ENCODE results near the gene VWA8.

Gene VWA8

DNA sequence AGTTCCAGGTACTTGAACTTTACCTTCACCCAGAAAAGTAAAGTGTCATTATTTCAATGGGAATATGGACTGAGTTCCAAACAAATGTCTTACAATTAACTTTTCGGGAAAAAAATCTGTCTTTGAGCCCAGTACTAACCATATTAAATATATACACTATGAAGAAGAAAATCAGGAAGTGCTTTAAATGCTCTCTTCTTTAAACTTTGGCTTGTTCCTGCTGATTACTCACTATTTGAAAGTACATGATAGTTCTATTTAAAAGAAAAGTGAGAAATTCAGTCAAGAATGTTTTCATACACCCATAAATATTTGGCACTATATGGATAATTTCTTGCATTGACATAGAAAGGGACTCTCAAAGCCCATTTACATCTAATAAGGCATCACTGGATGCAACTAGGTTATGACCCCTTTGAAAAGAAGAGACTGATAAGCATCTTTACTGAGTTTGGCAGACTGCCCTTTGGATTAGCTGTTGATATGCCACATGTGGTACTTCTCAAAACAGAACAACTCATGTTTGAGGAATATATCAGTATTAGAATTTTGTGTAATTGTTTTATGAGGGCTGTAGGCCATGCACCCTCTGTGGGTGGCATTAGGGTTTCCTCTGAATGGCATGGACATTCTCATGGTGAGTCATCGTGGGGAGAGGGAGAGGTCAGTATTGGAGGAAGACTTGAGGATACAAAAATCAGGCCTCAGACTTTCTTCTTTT, 25.0 kb upstream of the VWA8 start:
- no peak overlapping the region for H2AFZ ChIP-seq (ENCODE audit: low read depth)
- H3K36me3 ChIP-seq (ENCODE audit: insufficient read depth) = no peaks in the 10 kb centered on the region
- H3K4me1 ChIP-seq (ENCODE audit: low read depth, poor library complexity, severe bottlenecking) = no peaks in the 10 kb centered on the region
- H3K9ac ChIP-seq = no peak overlapping the region
- no peaks in the 10 kb centered on the region for H3K27me3 ChIP-seq (ENCODE audit: insufficient read depth, low read depth)
- no peak overlapping the region for H3K4me2 ChIP-seq
- no peak overlapping the region for H3K27ac ChIP-seq
- H3K4me3 ChIP-seq (IDR thresholded peaks at IDR 0.05; ENCODE audit: insufficient read depth, low read depth, low read length) = no peak overlapping the region
- no peaks in the 10 kb centered on the region for H3K79me2 ChIP-seq (ENCODE audit: insufficient read depth, low read depth)
- TF ChIP-seq, protein P1, sequence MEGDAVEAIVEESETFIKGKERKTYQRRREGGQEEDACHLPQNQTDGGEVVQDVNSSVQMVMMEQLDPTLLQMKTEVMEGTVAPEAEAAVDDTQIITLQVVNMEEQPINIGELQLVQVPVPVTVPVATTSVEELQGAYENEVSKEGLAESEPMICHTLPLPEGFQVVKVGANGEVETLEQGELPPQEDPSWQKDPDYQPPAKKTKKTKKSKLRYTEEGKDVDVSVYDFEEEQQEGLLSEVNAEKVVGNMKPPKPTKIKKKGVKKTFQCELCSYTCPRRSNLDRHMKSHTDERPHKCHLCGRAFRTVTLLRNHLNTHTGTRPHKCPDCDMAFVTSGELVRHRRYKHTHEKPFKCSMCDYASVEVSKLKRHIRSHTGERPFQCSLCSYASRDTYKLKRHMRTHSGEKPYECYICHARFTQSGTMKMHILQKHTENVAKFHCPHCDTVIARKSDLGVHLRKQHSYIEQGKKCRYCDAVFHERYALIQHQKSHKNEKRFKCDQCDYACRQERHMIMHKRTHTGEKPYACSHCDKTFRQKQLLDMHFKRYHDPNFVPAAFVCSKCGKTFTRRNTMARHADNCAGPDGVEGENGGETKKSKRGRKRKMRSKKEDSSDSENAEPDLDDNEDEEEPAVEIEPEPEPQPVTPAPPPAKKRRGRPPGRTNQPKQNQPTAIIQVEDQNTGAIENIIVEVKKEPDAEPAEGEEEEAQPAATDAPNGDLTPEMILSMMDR (conservative IDR thresholded peaks at IDR 0.05; ENCODE audit: low read depth, low read length) = no peak
- H4K20me1 ChIP-seq (ENCODE audit: insufficient read depth) = no peaks in the 10 kb centered on the region

DNA sequence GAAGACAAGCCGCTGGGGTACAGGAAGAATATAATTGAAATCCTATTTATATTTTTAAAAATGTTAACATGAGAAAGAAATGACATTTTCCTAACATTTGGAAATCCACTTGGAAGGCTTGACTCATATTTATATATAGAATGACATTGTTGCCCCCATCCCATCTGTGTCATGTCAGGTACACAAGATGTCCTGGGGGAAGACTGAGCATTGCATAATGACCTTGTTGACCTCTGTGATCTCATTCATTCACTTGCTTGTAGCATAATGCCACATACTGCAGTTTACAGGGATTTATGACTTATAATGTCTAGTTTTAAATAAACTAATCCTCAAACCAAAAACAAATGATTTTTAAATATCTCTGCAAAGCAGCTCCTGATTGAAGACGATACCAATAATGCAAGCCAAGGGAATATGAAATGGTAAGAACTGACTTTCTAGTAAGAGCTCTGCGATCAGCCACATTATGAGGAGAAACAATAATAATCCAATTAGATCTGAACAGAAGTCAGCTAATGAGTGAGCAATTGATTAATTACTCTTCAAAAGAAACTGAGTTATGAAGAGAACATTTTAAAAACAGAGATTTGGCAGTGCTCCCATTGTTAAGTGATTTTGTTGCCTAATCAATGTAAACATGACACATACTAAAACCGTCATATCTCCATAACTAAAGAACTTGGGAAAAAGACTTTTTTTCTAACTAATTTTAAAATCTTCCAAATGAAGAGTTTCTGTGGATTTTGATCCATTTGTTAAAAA, 21.2 kb upstream of the VWA8 start:
- no peaks in the 10 kb centered on the region for H3K79me2 ChIP-seq (ENCODE audit: insufficient read depth, low read depth)
- H4K20me1 ChIP-seq (ENCODE audit: insufficient read depth) = no peaks in the 10 kb centered on the region
- H3K4me2 ChIP-seq = no peak overlapping the region
- no peaks in the 10 kb centered on the region for H3K27me3 ChIP-seq (ENCODE audit: insufficient read depth, low read depth)
- no peak overlapping the region for H3K4me3 ChIP-seq (IDR thresholded peaks at IDR 0.05; ENCODE audit: insufficient read depth, low read depth, low read length)
- TF ChIP-seq, protein P1 (conservative IDR thresholded peaks at IDR 0.05; ENCODE audit: low read depth, low read length) = no peak
- H3K4me1 ChIP-seq (ENCODE audit: low read depth, poor library complexity, severe bottlenecking) = peaks cover 14% of the 10 kb centered on the region
- no peak overlapping the region for H3K27ac ChIP-seq
- H3K36me3 ChIP-seq (ENCODE audit: insufficient read depth) = no peaks in the 10 kb centered on the region
- no peak overlapping the region for H2AFZ ChIP-seq (ENCODE audit: low read depth)
- H3K9ac ChIP-seq = no peak overlapping the region

DNA sequence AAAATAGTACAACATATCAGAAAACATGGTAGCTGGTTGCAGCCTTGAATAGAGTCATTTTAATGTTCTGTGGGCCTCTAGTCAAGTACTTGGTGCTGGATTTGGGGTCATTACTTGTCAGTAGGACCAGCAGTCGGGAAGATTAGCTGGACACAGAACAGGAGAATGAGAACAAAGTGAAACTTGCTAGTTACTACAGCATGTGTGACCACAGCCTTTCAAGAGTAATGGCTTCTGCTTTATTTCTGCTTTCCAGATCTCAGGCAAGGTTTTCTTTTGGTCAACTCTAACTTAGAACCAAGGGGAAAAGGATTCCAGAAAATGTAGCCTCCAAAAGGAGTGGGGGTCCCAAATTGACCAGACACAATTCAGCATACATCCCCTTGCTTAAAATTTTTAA, 17.1 kb upstream of the VWA8 start:
- peak overlapping the region; percentile 48; the same call in 1 of the 2 replicates for H2AFZ ChIP-seq (ENCODE audit: low read depth)
- no peaks in the 10 kb centered on the region for H3K79me2 ChIP-seq (ENCODE audit: insufficient read depth, low read depth)

DNA sequence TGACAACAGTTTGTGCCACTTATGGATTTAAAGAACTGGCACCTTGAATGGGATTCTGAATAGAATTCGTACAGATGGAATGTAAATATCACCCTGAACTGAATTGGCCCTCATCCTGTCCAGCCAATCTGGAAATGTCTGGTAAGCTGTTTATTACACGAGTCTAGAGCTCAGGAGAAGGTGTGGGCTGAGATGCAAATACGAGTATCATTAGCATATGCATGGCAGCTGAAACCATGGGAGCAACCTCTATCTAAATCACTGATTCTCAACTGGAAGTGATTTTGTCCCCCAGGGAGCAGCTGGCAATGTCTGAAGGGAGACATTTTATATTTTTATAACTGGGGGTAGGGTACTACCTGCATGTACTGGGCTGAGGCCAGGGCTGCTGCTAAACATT, 15.6 kb upstream of the VWA8 start:
- Histone ChIP-seq H2AFZ (ENCODE audit: low read depth) (no peak overlapping the region), H3K4me3 (IDR thresholded peaks at IDR 0.05; ENCODE audit: insufficient read depth, low read depth, low read length) (no peak overlapping the region), H3K27me3 (ENCODE audit: insufficient read depth, low read depth) (no peaks in the 10 kb centered on the region), H3K27ac (no peak overlapping the region), H3K79me2 (ENCODE audit: insufficient read depth, low read depth) (no peaks in the 10 kb centered on the region), H4K20me1 (ENCODE audit: insufficient read depth) (no peaks in the 10 kb centered on the region), H3K9ac (no peak overlapping the region), H3K4me1 (ENCODE audit: low read depth, poor library complexity, severe bottlenecking) (peaks cover 14% of the 10 kb centered on the region), H3K36me3 (ENCODE audit: insufficient read depth) (no peaks in the 10 kb centered on the region), H3K4me2 (no peak overlapping the region)
- TF ChIP-seq, protein P1 (conservative IDR thresholded peaks at IDR 0.05; ENCODE audit: low read depth, low read length) = no peak

More for the DNA sequence above, 17.1 kb upstream of the VWA8 start:
- Histone ChIP-seq H3K9ac (peak overlapping the region; percentile 10; the same call in 1 of the 2 replicates), H3K27ac (0 out of 2 replicates have a peak overlapping the region, but pooled peaks have one; percentile 21), H3K4me1 (ENCODE audit: low read depth, poor library complexity, severe bottlenecking) (peaks cover 14% of the 10 kb centered on the region), H3K4me3 (IDR thresholded peaks at IDR 0.05; ENCODE audit: insufficient read depth, low read depth, low read length) (no peak overlapping the region), H4K20me1 (ENCODE audit: insufficient read depth) (no peaks in the 10 kb centered on the region), H3K4me2 (peak overlapping the region; percentile 50), H3K27me3 (ENCODE audit: insufficient read depth, low read depth) (no peaks in the 10 kb centered on the region), H3K36me3 (ENCODE audit: insufficient read depth) (no peaks in the 10 kb centered on the region)
- TF ChIP-seq, protein P1 (conservative IDR thresholded peaks at IDR 0.05; ENCODE audit: low read depth, low read length) = no peak

All from KMS-11 (cell line).